VCaP (cell line): ENCODE results near the gene RAPGEF1.

ENCODE experiments used
- H3K27ac ChIP-seq: fragments of 450-650 bp; 2 replicates; pipeline ENCODE4 v1.5.1; 2017
- TF ChIP-seq, protein P1 (sequence below): fragments of 450-650 bp; conservative IDR thresholded peaks from 2 replicates; pipeline ENCODE4 v1.5.1; 2017; ENCODE audit warnings: mild to moderate bottlenecking, moderate library complexity

The RAPGEF1 gene

DNA sequence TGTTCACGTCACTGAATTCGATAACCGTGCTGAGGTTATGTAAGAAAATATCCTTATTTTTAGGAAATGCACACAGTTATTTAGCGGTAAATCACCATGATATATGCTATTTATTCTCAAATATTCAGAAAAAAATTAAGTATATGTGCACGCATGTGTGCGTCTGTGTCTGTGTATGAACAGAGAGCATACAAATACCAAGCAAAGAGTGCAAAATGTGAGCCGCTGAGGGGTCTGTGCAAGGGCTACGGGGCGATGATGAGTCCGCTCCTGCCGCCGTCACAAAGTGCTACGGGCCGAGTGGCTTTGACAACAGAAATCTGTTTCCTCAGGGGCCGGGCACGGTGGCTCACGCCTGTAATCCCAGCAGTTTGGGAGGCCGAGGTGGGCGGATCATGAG is 201.9 kb downstream of the RAPGEF1 start:
- H3K27ac ChIP-seq: no peak overlapping the region
- TF ChIP-seq, protein P1, sequence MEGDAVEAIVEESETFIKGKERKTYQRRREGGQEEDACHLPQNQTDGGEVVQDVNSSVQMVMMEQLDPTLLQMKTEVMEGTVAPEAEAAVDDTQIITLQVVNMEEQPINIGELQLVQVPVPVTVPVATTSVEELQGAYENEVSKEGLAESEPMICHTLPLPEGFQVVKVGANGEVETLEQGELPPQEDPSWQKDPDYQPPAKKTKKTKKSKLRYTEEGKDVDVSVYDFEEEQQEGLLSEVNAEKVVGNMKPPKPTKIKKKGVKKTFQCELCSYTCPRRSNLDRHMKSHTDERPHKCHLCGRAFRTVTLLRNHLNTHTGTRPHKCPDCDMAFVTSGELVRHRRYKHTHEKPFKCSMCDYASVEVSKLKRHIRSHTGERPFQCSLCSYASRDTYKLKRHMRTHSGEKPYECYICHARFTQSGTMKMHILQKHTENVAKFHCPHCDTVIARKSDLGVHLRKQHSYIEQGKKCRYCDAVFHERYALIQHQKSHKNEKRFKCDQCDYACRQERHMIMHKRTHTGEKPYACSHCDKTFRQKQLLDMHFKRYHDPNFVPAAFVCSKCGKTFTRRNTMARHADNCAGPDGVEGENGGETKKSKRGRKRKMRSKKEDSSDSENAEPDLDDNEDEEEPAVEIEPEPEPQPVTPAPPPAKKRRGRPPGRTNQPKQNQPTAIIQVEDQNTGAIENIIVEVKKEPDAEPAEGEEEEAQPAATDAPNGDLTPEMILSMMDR: no peak

DNA sequence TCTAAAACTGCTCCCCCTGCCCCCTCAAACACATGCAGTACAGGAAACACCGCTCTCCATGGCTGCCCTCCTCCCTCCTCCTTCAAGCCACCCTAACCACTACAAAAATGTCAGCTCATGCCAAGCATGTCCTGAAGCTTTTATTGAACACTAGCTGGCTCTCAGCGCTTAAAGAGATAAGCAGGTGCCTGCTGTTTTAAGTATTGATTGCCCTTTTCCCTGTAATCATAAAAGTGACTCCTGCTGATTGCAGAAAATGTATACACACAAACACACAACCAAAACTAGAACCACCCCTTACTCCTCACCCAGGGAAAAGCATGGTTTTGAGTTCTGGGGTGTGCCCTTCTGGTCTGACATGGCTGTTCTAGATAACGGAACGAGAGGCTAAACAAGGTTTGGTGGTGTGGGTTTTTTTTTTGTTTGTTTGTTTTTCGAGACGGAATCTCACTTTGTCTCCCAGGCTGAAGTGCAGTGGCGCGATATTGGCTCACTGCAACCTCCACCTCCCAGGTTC is 205.1 kb downstream of the RAPGEF1 start:
- peak overlapping the region; percentile 65 for H3K27ac ChIP-seq
- TF ChIP-seq, protein P1: no peak

DNA sequence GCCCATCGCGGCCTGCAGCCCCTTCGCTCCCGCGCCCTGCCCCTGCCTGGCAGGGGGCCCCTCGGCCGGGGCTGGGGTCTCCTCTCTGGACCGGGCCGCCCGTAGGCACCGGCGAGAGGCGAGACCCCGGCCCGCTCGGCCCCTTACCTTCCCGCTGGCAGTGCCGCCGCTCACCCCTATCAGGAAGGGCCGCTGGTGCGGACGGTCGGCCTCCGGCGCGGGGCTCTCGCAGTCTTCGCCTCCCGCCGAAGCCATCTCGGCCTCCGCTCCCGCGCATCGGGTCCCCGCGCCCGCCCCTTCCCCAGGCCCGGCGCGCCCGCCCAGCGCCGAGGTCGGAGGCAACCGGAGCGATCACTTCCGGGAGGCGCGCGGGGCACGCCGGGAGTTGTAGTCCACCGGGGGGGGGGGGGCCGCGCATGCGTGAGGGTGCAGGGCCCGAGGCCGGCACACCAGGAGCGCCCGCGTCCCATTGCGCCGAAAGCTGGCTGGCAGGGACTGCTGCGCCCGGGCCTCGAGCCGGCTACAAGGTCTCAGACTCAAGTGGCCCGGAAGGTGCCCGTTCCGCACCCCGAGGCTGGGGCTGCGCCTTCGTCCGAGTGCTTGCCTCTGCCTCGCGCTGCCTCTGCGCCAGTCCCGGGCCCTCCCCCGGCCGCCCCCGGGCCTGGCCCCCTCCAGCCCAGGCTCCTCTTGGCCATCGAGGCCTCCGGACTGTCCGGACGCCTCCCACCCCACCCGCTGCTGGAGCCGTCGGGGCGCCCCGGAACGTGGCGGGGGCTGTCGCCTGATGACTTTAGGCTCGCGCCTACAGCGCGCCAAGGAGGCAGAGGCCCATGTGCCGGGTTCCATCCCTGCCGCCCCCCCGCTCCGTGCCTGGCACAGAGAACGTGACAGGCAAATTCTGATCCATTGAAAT is 208.7 kb downstream of the RAPGEF1 start, which contains the start of gene UCK1:
UCK1 (minus strand) TSS at position 344 of the 913 bp plus-strand sequence; CDS start at position 255, 89 bp downstream.
- H3K27ac ChIP-seq: peak within 1 kb of the TSS; percentile 86
- TF ChIP-seq, protein P1: no peak

DNA sequence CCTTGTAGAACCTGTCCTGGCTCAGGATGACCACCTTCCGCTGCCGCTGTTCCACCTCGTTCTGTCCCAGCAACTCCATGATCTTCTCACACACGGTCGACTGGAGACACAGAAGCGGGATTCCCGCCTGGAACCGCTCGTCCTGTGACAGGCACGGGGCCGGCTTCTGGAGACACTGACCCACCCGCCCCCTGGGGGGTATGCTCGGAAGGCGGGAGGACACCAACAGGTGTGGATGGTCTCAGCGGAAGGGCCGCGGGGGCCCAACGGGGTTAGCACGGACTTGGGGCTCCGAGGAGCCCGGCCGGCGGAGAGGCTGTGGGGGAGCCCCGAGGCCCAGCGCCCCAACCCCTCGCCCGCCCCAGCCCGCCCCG is 209.3 kb downstream of the RAPGEF1 start:
- peak overlapping the region; percentile 86 for H3K27ac ChIP-seq
- TF ChIP-seq, protein P1: 0 out of 2 replicates have a peak, but pooled peaks have one; percentile 22

DNA sequence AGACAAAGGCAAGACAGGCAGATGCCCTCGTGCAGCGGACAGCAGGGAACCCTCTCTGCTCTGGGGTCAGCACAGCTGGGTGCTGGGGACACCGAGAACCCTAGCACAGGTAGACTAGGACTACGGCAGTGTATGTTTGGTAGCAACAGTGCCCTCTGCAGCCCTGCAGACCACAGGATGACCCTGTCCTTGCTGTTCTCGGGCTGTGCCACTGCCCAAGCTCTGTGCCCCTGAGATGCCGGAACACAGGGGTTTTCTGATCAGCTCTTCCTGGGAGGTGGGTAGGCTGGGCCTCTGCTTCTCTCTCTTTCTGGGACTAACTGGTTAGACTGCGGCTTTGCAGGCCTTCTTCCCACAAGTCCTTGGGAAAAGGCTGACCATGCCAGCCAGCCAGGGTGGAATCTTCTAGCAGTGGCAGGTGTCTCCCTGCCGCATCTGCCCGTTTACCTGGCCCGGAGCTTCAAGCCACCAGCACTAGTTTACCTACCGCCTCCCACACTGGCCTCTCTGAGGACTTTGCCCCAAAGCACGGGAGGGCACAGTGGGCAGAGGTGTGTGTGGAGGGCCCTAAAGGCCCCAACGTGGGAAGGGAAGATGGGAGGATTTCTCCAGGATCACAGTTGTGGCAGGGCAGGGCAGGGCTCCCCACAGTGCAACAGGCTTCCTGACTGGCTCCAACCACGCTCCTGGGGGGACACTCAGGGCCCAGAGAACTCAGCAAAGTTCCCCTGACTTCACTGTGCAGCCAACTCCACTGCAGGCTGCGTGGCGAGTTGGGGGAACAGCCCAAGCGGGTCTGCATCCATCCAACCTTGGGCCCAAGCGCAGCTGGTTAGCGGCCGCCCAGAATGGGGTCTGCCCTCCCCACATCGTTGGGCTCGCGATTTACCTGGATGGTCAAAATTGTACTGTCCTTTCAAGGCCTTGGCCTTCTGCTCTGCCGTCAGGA is 210.0 kb downstream of the RAPGEF1 start:
- TF ChIP-seq, protein P1: 0 out of 2 replicates have a peak, but pooled peaks have one; percentile 19
- H3K27ac ChIP-seq: peak overlapping the region; percentile 86

DNA sequence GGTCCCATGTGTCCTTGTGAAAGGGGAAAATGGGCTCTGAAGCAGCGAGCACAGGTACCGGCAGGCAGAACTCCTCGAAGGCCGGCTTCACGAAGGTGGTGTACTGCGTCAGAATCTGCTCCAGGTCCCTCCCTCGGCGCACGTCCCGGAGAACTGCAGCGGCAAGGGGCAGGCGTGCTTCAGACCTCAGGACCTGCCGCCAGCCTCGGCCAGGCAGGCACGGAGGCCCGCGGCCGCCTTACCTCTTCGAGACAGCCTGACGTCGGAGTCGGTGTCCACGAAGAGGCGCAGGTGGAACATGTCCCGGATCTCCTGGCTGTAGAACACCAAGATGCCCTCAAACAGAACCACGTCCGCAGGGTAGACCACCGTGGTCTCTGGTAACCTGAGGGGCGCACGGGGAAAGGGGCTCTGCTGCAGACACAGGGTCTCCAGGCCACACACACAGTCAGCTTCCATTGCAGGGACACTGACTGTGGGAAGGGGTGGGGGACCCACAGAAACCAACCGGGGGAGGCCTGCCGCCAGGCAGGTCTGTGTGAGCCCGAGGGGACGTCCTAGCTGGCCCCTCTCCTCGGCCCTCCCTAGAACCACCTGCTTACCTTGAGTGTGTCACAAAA is 210.9 kb downstream of the RAPGEF1 start:
- TF ChIP-seq, protein P1: no peak

More for the DNA sequence above, 210.9 kb downstream of the RAPGEF1 start:
- H3K27ac ChIP-seq: no peak overlapping the region
